Right atrium auricular region (tissue), 2 donors: Measurements from ENCODE around the gene HTRA1. TPM values are rescaled to one million over a fixed set of nuclear protein-coding genes. Genes with fewer than 3 reads are reported as not detected.
A peak's percentile ranks its signal among the peaks of the same experiment; 100 is the strongest.

Experiments
- DNase-seq: peaks from one replicate; pipeline ENCODE4 v3.0.0-alpha.2; 2019; ENCODE audit warnings: low spot score
- H3K27ac ChIP-seq, 2 donors: fragments of 200-600 bp; sonication (generic); 1 replicate in 1 of 2; 2 replicates in 1 of 2; pipeline ENCODE4 v1.5.1; 2016 to 2019
- H3K27me3 ChIP-seq, 2 donors: fragments of 200-600 bp; sonication (generic); one replicate each; pipeline versions ENCODE4 v1.5.1 to v1.6.0; 2017 to 2019
- H3K36me3 ChIP-seq: fragments of 200-600 bp; sonication (generic); one replicate; pipeline ENCODE4 v1.5.1; 2016
- H3K4me1 ChIP-seq, 2 donors: fragments of 200-600 bp; sonication (generic); one replicate each; pipeline versions ENCODE4 v1.5.1 to v1.6.0; 2017 to 2019
- H3K4me3 ChIP-seq, 2 donors: fragments of 200-600 bp; sonication (generic); 1 replicate in 1 of 2; 2 replicates in 1 of 2; pipeline ENCODE4 v1.5.1; 2017 to 2019; ENCODE audit warnings: mild to moderate bottlenecking in 1 of 2, moderate library complexity in 1 of 2
- H3K9me3 ChIP-seq, 2 donors: fragments of 200-600 bp; sonication (generic); one replicate each; pipeline ENCODE4 v1.5.1; 2019
- total RNA-seq, 2 donors: library from RNA; depleted of rRNA; stranded (reverse); fragments of >200 nt; gene quantifications; one replicate each; pipeline ENCODE4 v1.1.0, GENCODE V29; 2016
- TF ChIP-seq, protein P1 (sequence below), 2 donors: fragments of 200-600 bp; sonication (generic); IDR thresholded peaks; one replicate each; pipeline ENCODE4 v1.5.1; 2019; ENCODE audit warnings: antibody characterized with exemption in 2 of 2

The HTRA1 gene
- total RNA-seq, 2 donors from 2014 or later = 76.3 to 78.3 TPM

DNA sequence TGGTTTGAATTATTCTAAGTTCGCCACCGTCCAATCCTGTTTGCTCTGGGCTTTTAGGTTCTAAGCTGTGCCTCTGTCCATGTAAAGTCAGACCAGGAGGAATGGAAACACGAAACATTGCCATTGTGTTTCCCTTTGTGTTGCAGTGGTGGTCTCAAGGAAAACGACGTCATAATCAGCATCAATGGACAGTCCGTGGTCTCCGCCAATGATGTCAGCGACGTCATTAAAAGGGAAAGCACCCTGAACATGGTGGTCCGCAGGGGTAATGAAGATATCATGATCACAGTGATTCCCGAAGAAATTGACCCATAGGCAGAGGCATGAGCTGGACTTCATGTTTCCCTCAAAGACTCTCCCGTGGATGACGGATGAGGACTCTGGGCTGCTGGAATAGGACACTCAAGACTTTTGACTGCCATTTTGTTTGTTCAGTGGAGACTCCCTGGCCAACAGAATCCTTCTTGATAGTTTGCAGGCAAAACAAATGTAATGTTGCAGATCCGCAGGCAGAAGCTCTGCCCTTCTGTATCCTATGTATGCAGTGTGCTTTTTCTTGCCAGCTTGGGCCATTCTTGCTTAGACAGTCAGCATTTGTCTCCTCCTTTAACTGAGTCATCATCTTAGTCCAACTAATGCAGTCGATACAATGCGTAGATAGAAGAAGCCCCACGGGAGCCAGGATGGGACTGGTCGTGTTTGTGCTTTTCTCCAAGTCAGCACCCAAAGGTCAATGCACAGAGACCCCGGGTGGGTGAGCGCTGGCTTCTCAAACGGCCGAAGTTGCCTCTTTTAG, 52.9 kb downstream of the HTRA1 start:
- TF ChIP-seq, protein P1, sequence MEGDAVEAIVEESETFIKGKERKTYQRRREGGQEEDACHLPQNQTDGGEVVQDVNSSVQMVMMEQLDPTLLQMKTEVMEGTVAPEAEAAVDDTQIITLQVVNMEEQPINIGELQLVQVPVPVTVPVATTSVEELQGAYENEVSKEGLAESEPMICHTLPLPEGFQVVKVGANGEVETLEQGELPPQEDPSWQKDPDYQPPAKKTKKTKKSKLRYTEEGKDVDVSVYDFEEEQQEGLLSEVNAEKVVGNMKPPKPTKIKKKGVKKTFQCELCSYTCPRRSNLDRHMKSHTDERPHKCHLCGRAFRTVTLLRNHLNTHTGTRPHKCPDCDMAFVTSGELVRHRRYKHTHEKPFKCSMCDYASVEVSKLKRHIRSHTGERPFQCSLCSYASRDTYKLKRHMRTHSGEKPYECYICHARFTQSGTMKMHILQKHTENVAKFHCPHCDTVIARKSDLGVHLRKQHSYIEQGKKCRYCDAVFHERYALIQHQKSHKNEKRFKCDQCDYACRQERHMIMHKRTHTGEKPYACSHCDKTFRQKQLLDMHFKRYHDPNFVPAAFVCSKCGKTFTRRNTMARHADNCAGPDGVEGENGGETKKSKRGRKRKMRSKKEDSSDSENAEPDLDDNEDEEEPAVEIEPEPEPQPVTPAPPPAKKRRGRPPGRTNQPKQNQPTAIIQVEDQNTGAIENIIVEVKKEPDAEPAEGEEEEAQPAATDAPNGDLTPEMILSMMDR (IDR thresholded peaks at IDR 0.05) = no peak
- H3K4me1 ChIP-seq = no peaks in the 10 kb centered on the region
- H3K9me3 ChIP-seq = no peaks in the 10 kb centered on the region
- peak overlapping the region in 1 of 2 donors; percentile 63 for H3K27ac ChIP-seq
- H3K27me3 ChIP-seq = no peaks in the 10 kb centered on the region
- DNase-seq = no peak
- no peak overlapping the region for H3K4me3 ChIP-seq
- H3K36me3 ChIP-seq = peaks cover 9% of the 10 kb centered on the region

DNA sequence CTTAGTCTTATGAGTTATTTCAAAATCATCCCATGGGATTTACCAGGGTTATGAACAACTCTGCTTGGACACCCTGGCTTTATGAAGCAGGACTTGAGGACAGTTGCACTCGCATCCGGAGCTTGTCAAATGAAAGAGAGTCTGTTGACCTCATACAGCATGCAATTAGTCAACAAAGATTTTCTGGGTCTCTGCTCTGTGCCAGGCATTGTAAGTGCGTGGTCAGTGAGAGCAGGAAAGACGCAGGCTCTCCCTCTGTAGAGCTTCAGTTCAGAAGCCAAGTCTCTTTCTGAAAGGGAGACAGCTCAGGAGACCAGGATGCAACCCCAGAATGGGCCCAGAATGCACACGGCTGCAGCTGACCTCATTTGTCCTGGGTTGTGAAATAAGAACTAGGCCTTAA, 53.7 kb downstream of the HTRA1 start:
- peaks cover 7% of the 10 kb centered on the region for H3K36me3 ChIP-seq
- no peaks in the 10 kb centered on the region for H3K27me3 ChIP-seq
- no peak for DNase-seq
- H3K9me3 ChIP-seq = no peaks in the 10 kb centered on the region
- no peaks in the 10 kb centered on the region for H3K4me1 ChIP-seq
- no peak overlapping the region for H3K4me3 ChIP-seq
- TF ChIP-seq, protein P1 (IDR thresholded peaks at IDR 0.05) = no peak
- peak overlapping the region in 1 of 2 donors; percentile 63 for H3K27ac ChIP-seq

DNA sequence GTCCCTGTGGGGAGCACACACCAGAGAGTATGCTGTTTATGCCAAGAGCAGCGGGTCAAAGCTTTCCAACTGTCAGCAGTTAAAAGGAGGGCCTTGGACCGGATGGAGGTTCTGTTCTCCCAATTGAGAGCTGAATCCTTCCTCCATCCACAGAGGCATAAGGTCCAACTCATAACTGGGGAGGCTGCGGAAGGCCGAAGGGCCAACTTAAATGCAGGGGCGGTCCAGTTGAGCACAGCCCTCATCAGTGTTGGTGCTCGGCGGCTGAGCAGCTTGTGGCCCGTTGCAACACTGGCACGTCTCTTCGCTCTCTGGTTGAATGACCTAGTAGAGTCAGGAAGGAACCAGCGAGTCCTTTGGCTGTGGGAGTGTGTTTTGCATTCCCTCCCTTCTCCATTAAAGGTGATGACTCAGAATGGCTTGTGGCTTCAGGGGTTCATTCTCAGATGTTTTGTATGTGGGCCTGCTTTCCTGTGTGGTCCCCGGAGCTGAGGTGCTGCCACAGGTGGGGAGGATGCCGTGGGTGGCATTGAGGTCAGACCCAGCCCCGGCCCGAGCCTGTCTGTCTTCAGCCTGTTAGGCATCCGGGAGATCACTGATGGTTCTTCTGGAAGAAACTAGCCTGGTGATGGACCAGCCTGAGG, 54.4 kb downstream of the HTRA1 start:
- Histone ChIP-seq H3K36me3 (peaks cover under 1% of the 10 kb centered on the region), H3K27me3 (no peaks in the 10 kb centered on the region), H3K27ac (peak overlapping the region; percentile 7 to 63), H3K9me3 (no peaks in the 10 kb centered on the region), H3K4me1 (no peaks in the 10 kb centered on the region), H3K4me3 (no peak overlapping the region)
- TF ChIP-seq, protein P1 (IDR thresholded peaks at IDR 0.05) = no peak
- DNase-seq = no peak

DNA sequence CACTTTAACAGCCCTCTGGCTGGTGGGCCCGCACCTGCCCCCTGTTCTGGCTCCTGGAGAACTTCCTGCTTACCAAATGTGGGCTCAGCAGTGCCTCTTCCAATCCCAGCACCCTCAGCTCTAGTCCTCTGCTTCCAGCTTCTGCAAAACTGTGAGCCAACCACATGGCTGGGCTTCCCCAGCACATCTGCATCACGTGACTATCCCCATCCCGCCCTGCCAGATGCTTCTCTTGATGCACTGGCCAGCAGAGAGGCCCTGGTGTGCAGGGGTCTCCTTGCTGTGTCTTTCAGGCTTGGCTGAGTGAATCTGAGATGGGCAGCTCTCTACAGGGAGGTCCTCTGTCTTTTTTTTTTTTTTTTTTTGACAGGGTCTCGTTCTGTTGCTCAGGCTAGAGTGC, 55.4 kb downstream of the HTRA1 start:
- Histone ChIP-seq H3K36me3 (no peaks in the 10 kb centered on the region), H3K4me3 (no peak overlapping the region), H3K4me1 (no peaks in the 10 kb centered on the region), H3K27ac (no peak overlapping the region), H3K27me3 (no peaks in the 10 kb centered on the region), H3K9me3 (no peaks in the 10 kb centered on the region)
- DNase-seq = no peak
- TF ChIP-seq, protein P1 (IDR thresholded peaks at IDR 0.05) = no peak

DNA sequence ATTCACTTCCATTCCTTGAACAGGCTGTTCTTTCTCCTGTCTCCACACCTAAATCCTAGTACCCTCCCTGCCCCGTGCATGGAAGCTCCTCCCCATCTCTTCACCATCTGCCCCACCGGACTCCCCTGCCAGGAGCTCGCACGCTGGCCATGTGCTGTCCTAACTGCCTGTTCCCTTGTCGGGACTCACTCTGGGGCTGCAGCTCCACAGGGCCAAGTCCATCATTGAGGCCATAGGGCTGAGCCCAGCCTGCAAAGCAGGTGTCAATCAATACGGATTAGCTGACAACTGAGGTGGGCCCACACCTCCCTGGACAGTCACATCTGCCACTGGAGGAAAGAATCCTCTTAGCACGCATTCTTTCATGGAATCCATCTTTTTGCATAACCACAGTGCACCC, 57.8 kb downstream of the HTRA1 start:
- H3K27me3 ChIP-seq = no peaks in the 10 kb centered on the region
- no peaks in the 10 kb centered on the region for H3K4me1 ChIP-seq
- no peak overlapping the region for H3K27ac ChIP-seq
- no peaks in the 10 kb centered on the region for H3K36me3 ChIP-seq
- TF ChIP-seq, protein P1 (IDR thresholded peaks at IDR 0.05) = no peak
- DNase-seq = no peak
- no peaks in the 10 kb centered on the region for H3K9me3 ChIP-seq
- no peak overlapping the region for H3K4me3 ChIP-seq
